NOMO-1 (cell line): Measurements from ENCODE around the gene ERC2.
A peak's percentile ranks its signal among the peaks of the same experiment; 100 is the strongest.
"Not testable (repeated sequence)": the region's sequence is repeated elsewhere in the genome, so short reads cannot be mapped to it uniquely, and the experiment has no call there.

ENCODE experiments used
- DNase-seq, 2 experiments: peaks; one replicate each; lab custom pipeline; 2025; ENCODE audit not compliant: unreplicated experiment in 2 of 2; lab: John Stamatoyannopoulos, UW

Gene ERC2

DNA sequence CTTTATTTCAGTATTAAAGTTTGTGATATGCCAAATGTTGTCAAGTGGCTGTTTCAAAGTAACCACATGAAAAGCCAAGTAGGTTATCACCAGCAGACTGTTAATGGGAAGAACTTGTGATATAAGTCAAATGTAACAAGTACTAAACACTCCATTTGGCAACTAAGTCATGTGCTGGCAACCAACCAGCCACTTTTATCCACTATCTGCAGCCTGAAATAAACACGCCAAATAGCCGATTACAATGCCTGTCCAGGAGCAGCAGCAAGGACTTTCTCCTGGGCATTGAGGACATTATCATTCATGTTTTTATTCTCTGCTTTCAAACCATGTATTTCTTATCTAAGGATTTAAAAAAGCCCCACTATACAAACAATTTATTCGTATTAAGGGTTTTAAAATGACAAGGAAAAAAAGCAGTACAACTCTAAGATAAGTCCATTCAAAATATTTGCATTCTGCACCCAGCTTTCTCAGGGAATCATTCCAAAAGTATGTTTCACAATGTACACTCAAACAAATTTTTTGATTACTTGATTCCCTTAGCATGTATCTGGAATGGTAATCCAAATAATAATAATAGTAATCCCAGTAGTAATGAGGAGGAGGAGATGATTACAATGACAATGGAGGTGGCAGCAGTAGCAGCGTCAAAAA, 448.6 kb downstream of the ERC2 start:
- no peak for DNase-seq

DNA sequence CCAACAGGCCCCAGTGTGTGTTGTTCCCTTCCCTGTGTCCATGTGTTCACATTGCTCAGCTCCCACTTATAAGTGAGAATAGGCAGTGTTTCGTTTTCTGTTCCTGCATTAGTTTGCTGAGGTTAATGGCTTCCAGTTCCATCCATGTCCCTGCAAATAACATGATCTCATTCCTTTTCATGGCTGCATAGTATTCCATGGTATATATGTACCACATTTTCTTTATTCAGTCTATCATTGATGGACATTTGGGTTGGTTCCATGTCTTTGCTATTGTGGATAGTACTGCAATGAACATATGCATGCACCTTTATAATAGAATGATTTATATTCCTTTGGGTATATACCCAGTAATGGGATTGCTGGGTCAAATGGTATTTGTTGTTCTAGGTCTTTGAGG, 452.9 kb downstream of the ERC2 start:
- DNase-seq: not testable (repeated sequence)

DNA sequence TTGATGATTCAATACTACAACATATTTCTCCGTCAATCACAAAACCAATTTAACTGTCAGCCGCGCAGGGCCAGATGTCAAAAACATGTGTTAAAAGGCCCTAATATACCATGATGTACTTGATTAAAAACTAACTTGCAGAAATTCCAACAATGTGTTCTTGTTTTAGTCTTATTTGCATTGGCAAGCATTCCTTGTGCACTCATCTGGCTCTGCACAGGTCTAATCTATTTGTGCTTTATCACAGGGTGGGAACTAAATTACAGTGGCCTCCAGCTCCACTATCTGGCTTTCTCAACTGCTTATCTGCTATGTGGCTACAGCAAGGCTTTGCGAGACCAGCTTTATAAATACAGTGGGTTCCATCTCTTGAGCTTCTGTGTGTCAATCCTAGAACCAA, 455.5 kb downstream of the ERC2 start:
- no peak for DNase-seq

DNA sequence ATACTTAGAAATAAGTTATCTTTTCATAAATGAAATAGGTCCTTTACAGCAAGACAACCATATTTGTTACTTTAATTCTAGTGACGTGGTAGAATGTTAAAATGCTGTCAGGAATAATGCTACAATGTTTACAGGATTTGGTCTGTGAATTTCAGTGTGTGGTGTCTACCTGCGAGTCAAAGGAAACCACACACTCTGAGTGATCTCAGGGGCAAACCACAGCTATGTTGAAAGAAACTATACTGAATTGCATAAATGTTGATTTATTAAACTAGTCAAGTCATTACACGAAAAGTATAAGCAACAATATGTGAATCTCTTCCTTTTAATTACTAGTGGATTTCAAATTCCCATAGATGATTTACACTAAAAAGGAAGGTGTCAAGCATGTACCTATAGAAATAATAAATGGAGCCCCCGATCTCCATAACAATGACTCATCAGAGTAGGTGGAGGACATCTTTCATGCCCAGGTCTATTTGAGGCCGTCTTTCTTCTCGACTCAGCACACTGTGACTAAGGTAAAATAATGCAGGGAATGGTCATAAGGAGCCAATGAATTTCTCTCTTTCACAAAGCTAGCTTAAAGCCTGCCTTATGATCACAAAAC, 463.0 kb downstream of the ERC2 start:
- DNase-seq: peak in 1 of 2 experiments; percentile 46

DNA sequence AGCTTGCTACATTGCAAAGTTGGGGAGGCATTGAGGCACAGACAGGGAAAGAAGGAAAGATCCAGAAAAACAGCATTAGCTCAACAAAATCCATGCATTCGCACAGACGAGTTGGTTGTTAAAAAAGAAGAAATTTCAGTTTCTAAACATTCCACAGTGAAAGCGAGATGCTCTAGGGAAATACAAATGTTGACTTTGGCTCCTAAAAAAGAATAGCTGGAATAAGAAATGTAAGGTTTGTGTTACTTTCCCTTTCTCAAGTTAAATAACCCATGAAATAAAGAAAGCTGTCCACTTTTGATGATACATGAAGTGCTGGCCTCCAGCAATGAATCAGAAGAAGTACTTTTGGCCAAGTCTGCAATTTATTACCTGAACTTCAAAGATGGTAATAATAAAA, 465.1 kb downstream of the ERC2 start:
- DNase-seq: no peak

DNA sequence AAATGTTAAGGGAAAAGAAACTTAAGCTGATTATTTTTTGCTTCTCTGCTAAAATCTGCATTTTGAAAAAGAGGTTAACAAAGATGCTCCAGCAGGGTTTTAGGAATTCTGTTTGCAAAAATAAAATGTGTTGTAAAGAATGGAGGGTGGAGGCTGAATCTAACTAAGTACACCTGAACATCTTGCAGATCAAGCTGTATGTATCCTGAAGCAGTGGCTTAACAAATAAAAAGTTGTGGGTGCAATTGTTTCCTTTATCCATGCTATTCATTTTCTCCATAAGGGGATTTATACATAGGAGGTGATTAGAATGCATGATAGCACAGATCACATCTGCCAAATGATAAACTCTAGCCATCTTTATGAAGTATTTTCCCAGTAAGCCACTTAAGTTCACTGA, 466.3 kb downstream of the ERC2 start:
- DNase-seq: no peak

DNA sequence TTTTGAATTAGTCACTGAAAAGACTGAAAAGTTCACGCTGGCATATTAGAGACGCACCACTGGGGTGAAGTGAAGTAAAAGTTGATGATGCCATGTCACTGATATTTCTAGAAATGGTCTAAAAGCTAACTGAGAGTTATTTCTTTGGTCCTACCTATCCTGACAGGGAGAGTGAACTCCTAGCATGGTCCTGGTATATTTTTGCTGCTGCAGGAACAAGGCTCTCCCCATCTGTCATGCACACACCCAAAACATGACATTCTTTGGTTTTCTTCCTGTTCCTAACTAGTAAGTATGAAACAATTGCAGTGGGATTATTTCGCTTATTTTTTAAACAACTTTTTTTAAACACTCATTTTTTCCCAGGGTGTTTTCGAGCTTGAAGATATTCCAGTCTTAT, 466.7 kb downstream of the ERC2 start:
- DNase-seq: no peak

DNA sequence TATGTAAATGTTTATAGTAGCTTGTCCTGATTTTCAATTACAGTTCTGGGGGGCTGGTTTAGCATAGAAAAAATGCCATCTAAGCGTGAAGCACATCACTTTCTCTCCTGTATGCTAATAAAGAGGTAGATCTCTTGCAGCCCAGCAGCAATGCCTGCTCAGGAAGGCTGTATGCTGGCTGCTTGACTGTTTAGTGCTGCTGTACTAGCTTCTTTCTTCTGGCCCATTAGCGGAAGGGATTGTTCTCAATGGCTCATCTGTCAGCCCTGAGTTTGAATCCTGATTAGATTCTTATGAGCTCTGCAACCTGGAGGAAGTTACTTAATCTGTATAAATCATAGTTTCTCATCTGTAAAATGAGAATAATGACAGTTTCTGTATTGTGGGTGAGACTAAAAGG, 478.9 kb downstream of the ERC2 start:
- no peak for DNase-seq

DNA sequence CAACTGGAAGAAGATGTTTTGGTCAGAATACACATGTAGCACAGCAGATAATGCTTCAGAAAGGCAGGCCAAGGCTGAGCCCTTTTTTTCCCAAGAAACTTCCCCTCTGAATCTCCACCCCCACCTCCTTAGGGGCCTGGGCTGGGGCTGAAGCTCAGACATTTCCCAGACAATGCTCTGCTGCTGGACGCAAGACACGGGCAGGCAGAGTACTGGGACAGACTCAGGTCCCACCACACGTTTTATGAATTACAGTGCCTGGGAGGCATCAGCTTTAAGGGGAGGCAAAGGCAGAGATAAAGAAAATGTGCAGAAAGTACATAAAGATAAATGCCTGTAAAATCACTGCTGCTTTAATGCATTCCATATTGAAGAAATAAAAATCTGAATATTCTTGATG, 479.4 kb downstream of the ERC2 start:
- DNase-seq: no peak

DNA sequence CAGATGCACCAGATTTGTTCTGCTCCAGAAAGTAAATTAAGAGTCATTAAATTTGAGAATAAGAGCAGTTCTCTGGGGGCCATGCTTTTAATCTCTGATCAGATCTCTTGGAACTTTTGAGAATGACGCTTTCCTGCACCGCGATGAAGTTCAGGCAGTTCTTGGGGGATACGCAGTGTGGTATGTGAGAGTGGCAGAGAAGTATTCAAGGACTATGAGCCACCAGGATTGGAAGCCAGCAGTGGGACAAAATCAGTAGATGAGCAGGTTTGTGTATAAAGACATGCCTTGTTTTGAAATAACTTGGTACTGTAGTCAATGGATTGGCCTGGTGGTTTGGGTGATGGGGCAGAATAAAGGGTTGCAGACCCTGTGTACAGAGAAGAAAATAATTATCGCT, 483.6 kb downstream of the ERC2 start:
- DNase-seq: no peak

DNA sequence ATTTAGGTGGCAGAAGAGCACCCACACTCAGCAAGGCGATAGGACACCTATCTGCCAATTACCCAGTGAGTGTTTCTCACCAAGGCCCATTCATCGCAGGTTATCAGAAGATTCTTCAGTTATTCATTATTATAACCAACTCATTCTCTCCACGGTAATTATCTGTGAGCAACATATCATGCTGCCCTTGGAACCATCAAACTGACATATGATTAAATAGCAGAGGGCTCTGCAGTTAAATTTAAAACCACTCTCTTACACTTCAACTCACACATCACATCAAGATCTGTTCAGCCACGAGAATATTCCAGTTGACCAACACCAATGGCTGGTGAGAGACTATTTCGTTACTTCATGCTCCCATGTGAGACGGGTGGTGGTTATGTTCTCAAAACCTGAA, 489.3 kb downstream of the ERC2 start:
- DNase-seq: no peak

DNA sequence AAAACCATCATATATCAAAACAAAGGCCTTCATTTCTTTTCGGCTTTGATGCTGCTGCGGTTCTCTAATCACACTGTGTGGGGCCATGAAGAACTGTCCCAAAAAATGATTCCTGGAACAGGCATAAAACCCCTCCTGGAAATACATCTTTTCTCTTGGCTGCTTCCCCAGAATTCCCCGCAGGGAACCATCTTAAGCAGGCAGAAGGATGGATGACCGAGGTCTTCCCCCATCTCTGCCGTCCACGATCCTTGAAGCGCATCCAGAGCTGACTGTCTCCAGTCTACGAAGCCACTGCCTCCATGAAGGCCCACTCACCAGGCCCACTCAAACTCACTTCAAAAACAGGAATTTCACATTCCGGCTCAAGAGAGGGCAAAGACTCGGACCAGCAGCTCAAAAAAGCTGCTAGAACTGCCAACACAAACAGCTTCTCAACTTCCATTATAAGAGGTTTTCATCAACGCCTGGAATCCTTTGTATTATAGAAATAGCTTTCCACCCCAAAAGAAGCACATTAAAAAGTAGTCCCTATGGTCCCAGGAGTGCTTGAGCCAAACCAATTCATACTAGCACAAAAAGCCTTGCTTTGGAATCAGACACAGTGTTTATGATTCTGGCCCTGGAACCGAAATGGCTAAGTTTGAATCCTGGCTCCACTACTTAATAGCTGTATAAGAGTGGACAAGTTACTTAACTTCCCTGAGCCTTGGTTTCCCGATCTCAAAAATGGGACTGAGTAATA, 493.7 kb downstream of the ERC2 start:
- DNase-seq: no peak

DNA sequence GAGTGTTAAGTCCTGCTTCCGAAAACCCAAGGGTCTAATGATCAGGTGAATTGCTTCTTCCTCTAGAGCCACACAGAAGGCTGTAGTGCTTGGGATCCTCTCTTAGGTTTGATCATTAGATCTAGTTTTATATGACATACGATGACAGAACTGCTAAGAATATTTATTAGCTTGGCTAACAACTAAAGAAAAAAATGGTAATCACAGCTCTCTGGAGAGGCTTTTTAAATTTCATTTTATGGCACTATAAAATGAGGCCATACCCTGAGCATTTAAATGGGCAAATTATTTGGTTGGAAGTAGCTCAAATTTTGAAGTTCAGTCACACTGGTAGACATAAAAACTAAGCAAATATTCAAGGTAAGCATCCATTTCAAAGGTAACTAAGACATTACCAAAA, 498.6 kb downstream of the ERC2 start:
- no peak for DNase-seq

DNA sequence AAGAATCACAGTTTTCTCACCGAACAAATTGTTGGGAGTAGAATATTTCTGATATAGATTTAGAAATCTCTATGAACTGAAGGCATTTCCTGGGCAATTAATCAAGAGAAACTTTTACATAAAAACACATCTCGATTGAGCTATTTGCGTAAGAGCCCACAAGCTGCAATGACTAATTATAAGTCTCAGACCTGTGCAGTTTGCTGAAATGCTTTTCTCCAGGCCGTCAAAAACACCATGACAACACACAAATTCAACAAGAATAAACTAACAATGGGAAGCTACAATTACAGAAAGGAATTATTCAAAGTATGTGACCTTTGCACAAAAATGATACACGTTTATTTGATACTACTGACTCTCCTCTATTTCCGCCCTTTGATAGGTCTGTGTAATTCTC, 499.9 kb downstream of the ERC2 start:
- peak; percentile 20 to 56 for DNase-seq

DNA sequence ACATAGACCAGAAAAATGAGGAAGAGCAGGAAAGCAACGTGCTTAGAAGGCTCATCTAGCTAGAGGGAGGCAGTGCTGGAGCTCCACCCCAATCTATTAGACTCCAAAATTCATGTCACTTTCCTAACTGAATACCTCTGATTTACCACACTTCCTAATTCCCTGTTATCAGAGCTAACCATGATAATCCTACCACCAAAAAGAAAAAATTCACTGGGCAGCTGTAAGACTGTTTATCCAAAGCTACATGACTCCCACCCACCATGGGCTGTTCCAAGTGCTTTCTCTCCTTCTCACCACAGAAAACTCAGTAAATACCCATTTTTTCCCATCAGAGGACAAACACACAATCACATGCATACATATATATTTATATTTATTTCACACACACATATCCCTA, 501.7 kb downstream of the ERC2 start:
- DNase-seq: peak; percentile 0 to 21

DNA sequence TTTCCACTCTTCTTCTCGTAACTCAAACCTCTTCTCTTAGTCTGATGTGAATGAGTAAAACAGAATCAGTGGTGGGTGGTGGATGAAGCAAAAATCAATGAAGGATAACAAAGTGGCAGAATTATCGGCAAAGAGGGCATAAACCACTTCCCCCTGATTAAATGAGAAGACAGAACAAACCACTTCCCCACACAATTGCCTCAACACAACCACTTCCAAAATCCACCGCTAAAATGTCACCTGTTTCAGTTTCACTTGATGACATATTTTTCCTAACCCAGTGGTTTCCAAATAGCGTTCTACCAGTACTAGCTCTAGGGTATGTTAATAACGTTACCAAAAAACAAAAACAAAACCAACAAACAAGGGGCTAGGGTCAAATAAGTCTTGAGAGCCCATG, 502.5 kb downstream of the ERC2 start:
- DNase-seq: peak; percentile 58 to 66

DNA sequence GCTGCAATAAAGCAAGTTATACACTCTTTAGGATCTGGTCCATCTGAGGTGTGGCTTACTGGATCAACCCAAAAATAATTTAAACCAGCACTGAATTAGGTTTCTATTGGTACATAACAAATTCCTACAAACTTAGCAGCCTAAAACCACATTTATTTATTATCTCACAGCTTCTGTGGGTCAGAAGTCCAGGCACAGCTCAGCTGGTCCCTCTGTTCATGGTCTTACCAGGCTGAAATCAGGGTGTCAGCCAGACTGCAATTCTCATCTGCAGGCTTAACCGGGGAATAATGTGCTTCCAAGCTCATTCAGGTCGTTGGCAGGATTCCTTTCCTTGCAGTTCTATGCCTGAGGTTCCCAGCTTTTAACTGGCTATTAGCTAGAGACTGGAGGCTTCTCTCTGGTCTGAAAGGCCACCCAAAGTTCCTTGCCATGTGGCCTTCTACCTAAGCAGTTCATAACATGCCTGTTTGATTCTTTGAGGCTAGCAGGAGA, 503.7 kb downstream of the ERC2 start:
- DNase-seq: no peak

DNA sequence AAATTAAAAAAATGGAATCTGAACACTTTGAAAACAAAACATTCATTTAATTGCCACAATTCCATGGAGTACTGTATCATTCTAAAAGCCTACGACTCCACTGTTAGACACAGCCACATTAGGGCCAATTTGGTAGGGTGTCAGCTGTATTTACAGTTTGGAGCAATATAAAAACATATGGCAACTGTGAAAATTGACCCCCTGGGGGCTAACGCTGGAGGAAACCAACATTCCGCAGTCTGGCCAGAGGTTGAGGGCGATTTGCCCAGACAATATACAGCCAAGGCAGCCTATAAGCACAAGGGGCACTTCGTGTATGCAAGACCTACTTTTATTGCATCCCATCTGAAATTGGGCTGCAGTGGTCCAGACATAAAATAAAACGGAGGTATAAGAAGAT, 504.7 kb downstream of the ERC2 start:
- DNase-seq: no peak

DNA sequence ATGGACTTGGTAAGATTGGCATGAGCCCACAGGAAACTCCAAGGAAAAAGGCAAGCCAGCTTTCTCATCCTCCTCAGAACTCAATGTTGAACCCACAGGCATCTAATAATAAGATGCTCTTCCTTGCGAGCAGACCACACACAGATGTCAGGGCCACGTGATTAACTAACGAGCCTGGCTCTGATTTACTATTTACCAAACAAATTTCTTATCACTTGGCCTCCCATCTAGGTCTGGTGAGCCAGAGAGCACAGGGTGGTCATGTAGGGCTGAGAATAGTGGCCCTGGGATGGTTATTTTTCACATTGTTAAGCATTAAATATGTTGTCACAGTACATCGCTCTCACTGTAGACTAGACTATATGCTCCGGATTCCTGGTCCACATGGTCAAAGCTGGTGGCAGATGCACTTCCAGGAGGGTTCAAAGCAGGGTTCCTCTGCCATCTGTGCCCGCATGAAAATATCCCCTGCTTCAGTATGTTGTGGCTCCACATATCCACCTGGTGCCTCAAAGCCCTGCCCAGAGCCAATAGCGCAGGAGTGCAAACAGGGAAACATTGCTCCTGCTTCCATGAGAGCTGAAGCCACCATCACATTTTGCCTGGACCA, 508.7 kb downstream of the ERC2 start:
- no peak for DNase-seq

DNA sequence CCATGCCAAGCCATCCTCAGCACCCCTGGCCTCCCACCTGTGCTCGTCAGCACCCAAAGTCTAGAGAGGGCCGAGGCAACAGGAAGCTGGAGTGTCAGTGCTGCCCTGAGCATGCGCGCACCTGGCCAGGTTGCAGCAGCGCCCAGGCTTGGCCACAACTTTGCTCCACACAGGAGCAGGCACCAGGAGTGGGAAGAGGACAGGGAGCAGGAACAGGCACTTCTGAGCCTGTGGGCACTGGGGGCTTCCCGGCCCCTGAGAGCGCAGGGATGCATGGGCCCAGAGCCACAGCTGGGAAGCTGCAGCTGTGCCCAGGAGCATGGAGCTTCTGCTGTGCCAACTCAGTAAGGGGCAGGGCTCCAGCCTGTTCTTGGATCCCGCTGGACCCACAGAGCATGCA, 509.7 kb downstream of the ERC2 start:
- DNase-seq: no peak

DNA sequence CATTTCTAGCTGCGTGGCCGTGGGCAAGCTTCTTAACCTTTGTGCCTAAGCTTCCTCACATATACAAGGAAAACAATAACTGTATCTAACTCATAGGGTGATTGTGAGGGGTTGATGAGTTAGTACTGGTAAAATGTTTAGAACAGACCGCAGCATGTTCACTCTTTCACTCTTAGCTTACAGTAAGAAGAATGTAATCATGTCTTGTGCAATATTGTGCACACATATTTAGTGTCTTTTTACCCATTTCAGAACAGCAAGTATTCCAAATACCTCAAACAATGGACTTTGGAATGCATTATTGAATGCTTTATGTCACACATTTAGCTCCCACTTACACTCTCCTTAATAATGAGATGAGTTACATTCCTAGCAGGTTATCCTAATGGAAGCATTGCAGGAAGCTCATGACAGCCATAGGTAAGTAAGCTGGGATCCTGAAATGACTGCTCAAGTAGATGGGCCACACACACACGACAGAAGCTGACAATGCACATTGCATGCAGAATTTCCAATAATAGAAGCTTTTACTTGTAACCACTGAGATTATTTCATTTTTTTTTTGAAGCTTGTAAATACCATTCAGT, 512.3 kb downstream of the ERC2 start:
- no peak for DNase-seq
